Mesothelial cell of epicardium (in vitro differentiated cells): Measurements from ENCODE around the gene MT1G. TPM values are rescaled to one million over a fixed set of nuclear protein-coding genes. Genes with fewer than 3 reads are reported as not detected.

ENCODE experiments used
- DNase-seq, 2 experiments: peaks; one replicate each; pipeline ENCODE4 v3.0.0; 2021; ENCODE audit warnings: low spot score in 2 of 2; ENCODE audit not compliant: unreplicated experiment in 2 of 2
- H3K27ac Mint-ChIP-seq: 2 replicates; pipeline ENCODE4 v1.8.0; 2021; ENCODE audit warnings: mixed read lengths
- H3K27me3 Mint-ChIP-seq: 2 replicates; pipeline ENCODE4 v1.8.0; 2021; ENCODE audit warnings: low read depth, mixed read lengths
- H3K36me3 Mint-ChIP-seq: 2 replicates; pipeline ENCODE4 v1.8.0; 2021; ENCODE audit warnings: mixed read lengths
- H3K4me1 Mint-ChIP-seq: 2 replicates; pipeline ENCODE4 v1.8.0; 2021; ENCODE audit warnings: mixed read lengths
- H3K4me3 Mint-ChIP-seq: 2 replicates; pipeline ENCODE4 v1.8.0; 2021; ENCODE audit warnings: mild to moderate bottlenecking, moderate library complexity, mixed read lengths
- H3K9me3 Mint-ChIP-seq: 2 replicates; pipeline ENCODE4 v1.8.0; 2021; ENCODE audit warnings: mixed read lengths
- total RNA-seq: library from RNA; stranded (reverse); gene quantifications from 3 replicates; pipeline ENCODE4 v1.2.1, GENCODE V29; 2021
- TF ChIP-seq, protein P1 (sequence below): fragments of 200-600 bp; sonication (generic); IDR thresholded peaks from one replicate; pipeline ENCODE4 v1.5.0; 2021; ENCODE audit warnings: antibody characterized with exemption; ENCODE audit not compliant: unreplicated experiment

MT1G gene
- total RNA-seq, 1 donor from 2014 or later = not detected

DNA sequence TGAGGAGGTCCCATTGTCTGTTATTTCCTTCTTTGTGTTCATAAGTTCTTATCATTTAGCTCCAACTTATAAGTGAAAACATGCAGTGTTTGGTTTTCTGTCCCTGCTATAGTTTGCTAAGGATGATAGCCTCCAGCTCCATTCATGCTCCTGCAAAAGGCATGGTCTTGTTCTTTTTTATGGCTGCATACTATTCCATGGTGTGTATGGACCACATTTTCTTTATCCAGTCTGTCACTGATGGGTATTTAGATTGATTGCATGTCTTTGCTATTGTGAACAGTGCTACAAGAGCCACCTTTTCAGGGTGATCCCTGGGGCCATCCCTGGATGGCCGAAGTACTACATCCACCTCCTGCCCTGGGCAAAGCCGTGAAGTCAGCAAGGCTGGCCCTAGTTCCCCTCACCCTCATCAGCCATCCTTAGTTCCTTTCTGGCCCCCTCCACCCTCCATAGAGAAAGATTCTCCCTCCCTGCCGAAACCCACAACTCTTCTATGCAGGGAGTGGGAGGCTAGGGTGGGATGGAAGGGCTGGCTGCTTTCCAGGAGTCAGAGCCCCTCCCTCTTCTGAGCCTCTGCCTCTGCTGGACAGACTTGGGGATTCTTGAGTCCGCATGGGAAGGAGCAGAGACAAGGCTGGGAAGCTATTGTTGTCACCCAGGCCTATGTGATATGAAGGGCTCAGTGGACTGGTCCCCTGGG, 22.7 kb upstream of the MT1G start:
- no peak overlapping the region for H3K4me3 Mint-ChIP-seq
- peaks cover 25% of the 10 kb centered on the region for H3K27me3 Mint-ChIP-seq
- H3K36me3 Mint-ChIP-seq = peaks cover 3% of the 10 kb centered on the region
- peaks cover 17% of the 10 kb centered on the region for H3K4me1 Mint-ChIP-seq
- DNase-seq = no peak
- peaks cover 18% of the 10 kb centered on the region for H3K9me3 Mint-ChIP-seq
- TF ChIP-seq, protein P1, sequence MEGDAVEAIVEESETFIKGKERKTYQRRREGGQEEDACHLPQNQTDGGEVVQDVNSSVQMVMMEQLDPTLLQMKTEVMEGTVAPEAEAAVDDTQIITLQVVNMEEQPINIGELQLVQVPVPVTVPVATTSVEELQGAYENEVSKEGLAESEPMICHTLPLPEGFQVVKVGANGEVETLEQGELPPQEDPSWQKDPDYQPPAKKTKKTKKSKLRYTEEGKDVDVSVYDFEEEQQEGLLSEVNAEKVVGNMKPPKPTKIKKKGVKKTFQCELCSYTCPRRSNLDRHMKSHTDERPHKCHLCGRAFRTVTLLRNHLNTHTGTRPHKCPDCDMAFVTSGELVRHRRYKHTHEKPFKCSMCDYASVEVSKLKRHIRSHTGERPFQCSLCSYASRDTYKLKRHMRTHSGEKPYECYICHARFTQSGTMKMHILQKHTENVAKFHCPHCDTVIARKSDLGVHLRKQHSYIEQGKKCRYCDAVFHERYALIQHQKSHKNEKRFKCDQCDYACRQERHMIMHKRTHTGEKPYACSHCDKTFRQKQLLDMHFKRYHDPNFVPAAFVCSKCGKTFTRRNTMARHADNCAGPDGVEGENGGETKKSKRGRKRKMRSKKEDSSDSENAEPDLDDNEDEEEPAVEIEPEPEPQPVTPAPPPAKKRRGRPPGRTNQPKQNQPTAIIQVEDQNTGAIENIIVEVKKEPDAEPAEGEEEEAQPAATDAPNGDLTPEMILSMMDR = no peak
- H3K27ac Mint-ChIP-seq = no peak overlapping the region

DNA sequence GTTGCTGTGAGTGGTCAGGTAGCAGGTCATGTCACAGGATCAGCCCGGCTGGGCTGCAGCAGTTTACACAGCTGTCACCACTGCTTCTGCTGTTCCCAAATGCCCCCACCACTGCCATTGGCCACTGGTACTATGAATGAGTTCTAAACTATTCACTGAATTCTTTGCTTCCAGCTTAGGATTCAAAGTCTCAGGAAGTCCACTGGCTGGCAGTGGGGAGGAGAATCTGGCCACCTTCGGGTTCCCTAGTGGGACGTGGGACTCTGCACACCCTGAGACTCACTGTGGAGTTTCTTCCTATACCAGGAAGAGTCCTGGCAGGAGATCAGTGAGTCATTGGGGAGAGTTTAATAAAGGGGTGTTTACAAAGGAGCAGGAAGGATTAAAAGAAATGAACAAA, 21.3 kb upstream of the MT1G start:
- peaks cover 18% of the 10 kb centered on the region for H3K9me3 Mint-ChIP-seq
- H3K27me3 Mint-ChIP-seq = peaks cover 36% of the 10 kb centered on the region
- TF ChIP-seq, protein P1 = no peak
- DNase-seq = no peak
- peaks cover 3% of the 10 kb centered on the region for H3K36me3 Mint-ChIP-seq
- no peak overlapping the region for H3K4me3 Mint-ChIP-seq
- H3K27ac Mint-ChIP-seq = no peak overlapping the region
- H3K4me1 Mint-ChIP-seq = peaks cover 17% of the 10 kb centered on the region

DNA sequence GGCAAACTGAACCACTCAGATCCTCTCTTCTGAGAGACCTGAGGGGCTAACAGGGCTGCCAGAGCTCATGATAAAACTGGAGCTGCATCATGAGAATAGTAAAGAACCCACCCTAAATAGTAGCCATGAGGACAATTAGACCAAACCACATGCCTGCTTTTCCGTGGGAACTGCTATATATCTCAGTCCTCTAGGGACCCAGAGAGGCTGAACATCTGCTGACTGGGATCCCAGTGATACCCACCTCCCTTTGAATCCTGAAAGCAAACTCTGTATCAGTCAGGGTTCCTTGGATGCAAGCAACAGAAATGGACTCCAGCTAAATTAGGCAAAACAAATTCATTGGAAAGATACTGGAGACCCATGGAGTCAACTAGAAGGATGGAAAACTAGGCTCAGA, 20.9 kb upstream of the MT1G start:
- TF ChIP-seq, protein P1 = no peak
- H3K27ac Mint-ChIP-seq = no peak overlapping the region
- peaks cover 20% of the 10 kb centered on the region for H3K4me1 Mint-ChIP-seq
- H3K9me3 Mint-ChIP-seq = peaks cover 18% of the 10 kb centered on the region
- H3K27me3 Mint-ChIP-seq = peaks cover 40% of the 10 kb centered on the region
- peaks cover 3% of the 10 kb centered on the region for H3K36me3 Mint-ChIP-seq
- DNase-seq = no peak
- no peak overlapping the region for H3K4me3 Mint-ChIP-seq

DNA sequence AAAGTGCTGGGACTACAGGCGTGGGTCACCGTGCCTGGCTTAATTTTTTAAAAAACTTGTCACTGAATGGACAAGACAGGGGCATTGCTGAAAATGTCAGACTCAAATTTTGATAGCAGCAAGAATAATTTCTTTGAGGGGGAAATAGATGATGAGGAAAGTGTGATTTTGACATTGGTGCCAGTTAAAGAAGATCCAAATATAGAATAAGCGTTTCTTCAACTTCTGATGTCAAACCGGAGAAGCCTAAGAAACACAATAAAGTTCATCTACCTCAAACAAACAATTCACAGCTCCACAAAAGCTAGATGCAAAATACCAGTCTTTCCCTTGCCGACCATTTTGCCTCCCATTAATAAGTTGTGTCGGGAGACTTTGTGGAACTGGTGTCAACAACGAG, 18.9 kb upstream of the MT1G start:
- H3K4me1 Mint-ChIP-seq = peaks cover 11% of the 10 kb centered on the region
- H3K9me3 Mint-ChIP-seq = peaks cover 18% of the 10 kb centered on the region
- peaks cover 48% of the 10 kb centered on the region for H3K27me3 Mint-ChIP-seq
- TF ChIP-seq, protein P1 = no peak
- H3K27ac Mint-ChIP-seq = no peak overlapping the region
- no peak for DNase-seq
- H3K36me3 Mint-ChIP-seq = peaks cover 3% of the 10 kb centered on the region
- no peak overlapping the region for H3K4me3 Mint-ChIP-seq

DNA sequence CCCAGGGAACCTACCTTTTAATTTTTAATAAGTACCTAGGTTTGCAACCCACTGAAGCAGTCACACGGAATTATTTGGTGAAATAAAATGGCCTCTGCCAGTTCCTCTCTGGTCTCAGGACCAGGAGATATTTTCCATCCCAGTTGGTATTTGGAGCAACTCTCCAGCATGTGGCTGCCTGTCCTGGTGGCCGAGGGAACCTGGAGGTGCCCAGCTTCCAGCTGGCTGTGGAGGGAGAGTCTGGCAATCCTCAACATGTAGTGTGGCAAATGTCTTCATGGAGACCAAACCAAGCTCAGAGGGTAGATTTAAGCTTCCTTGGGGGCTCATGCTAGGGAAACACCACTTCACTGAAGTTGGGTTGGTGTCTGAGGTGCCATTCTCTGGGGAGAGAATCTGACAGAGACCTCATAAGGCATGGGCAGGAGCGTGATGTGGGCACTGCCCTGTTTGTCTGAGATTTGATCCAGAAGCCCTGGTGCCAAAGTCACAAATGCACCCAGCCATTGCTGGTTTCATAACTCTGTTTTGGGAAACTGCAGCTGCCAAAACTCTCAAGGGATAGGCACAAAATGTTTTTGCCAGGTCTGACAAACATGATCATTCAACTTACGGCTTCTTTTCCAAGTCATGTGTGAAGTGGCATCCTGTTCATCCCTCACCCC, 17.2 kb upstream of the MT1G start:
- no peak for DNase-seq
- TF ChIP-seq, protein P1 = no peak
- Mint-ChIP-seq H3K4me1 (peaks cover 4% of the 10 kb centered on the region), H3K27ac (no peak overlapping the region), H3K27me3 (peaks cover 54% of the 10 kb centered on the region), H3K9me3 (peaks cover 13% of the 10 kb centered on the region), H3K36me3 (peaks cover 3% of the 10 kb centered on the region), H3K4me3 (no peak overlapping the region)
